ENCODE results near the gene SULT6B1. TPM values are rescaled to one million over a fixed set of nuclear protein-coding genes. Genes with fewer than 3 reads are reported as not detected.
"Not testable (repeated sequence)": the region's sequence is repeated elsewhere in the genome, so short reads cannot be mapped to it uniquely, and the experiment has no call there.

The SULT6B1 gene, protein sequence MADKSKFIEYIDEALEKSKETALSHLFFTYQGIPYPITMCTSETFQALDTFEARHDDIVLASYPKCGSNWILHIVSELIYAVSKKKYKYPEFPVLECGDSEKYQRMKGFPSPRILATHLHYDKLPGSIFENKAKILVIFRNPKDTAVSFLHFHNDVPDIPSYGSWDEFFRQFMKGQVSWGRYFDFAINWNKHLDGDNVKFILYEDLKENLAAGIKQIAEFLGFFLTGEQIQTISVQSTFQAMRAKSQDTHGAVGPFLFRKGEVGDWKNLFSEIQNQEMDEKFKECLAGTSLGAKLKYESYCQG
- polyA plus RNA-seq = not detected
- long read RNA-seq, donor 1 = 0 reads
- long read RNA-seq, donor 2 = 0 reads
- long read RNA-seq, donor 3, partial matches to known transcripts = 5 of 16 reads
- long read RNA-seq, donor 3, other reads (novel, unspliced or antisense) = 11 of 16 reads
- long read RNA-seq, donor 4 = 0 reads
- long read RNA-seq, donor 5 = 0 reads
- long read RNA-seq, donor 6 = 0 reads
- long read RNA-seq, donor 7 = 0 reads
- long read RNA-seq, donor 8 = 0 reads
- long read RNA-seq, donor 9 = 0 reads
- long read RNA-seq, donor 10 = 0 reads

DNA sequence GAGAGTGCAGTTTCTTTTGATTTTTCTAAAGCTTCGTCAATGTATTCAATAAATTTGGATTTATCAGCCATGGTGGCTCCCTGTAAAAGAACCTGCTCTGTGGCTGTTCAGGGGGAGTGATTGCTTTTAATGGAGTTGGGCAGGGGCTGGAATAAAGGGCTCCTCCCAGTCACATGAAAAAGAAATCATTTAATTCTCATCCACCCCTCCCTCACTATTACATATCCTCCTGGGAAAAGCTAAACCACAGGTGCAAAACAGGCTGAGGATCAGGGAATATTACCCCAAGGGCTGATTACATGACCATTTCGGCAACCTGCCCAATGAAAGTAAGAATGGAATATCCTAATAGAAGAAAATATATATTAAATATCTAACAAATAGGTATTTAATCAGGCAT lies at the start of gene SULT6B1:
TSS of gene SULT6B1 (minus strand) at position 101 of the 400 bp plus-strand sequence. CDS start at position 71, 30 bp downstream.
- no peak for DNase-seq
- no peak within 1 kb of the TSS for H3K4me3 ChIP-seq (ENCODE audit: low read depth in 1 of 3, low read length in 3 of 3)
- H3K27me3 ChIP-seq (ENCODE audit: control insufficient read depth in 3 of 3, insufficient read depth in 3 of 3, low read length in 3 of 3) = peaks cover 0 to 3% (median 0%) of the 10 kb centered on the region in 3 donors
- H3K9me3 ChIP-seq (ENCODE audit: control insufficient read depth in 2 of 2, insufficient read depth in 1 of 2, low read depth in 1 of 2, low read length in 1 of 2) = no peaks in the 10 kb centered on the region
- H3K4me1 ChIP-seq (ENCODE audit: control insufficient read depth in 3 of 3, insufficient read depth in 2 of 3, low read depth in 1 of 3, low read length in 2 of 3) = no peaks in the 10 kb centered on the region
- no peaks in the 10 kb centered on the region for H3K36me3 ChIP-seq (ENCODE audit: control insufficient read depth in 3 of 3, insufficient read depth in 2 of 3, low read depth in 1 of 3, low read length in 3 of 3)
- WGBS, 3 donors = 95 to 100% (median 95%) methylated on average over 2 of the region's 2 CpGs
- FAIRE-seq = no peak
- no peak within 1 kb of the TSS for H3K27ac ChIP-seq (ENCODE audit: low read depth in 1 of 3, low read length in 2 of 3)

- peaks cover 0 to 18% (median 0%) of the 10 kb centered on the region in 3 donors for H3K36me3 ChIP-seq (ENCODE audit: control insufficient read depth in 3 of 3, insufficient read depth in 2 of 3, low read depth in 1 of 3, low read length in 3 of 3)
- FAIRE-seq (no peak), DNase-seq (peak; percentile 31 to 52)
- WGBS, 3 donors = 12 to 17% (median 16%) methylated on average over 18 of the region's 18 CpGs
- no peaks in the 10 kb centered on the region for H3K27me3 ChIP-seq (ENCODE audit: control insufficient read depth in 3 of 3, insufficient read depth in 3 of 3, low read length in 3 of 3)
- peak overlapping the region; percentile 68 to 95 (median 91) for H3K27ac ChIP-seq (ENCODE audit: low read depth in 1 of 3, low read length in 2 of 3)
- H3K4me1 ChIP-seq (ENCODE audit: control insufficient read depth in 3 of 3, insufficient read depth in 2 of 3, low read depth in 1 of 3, low read length in 2 of 3) = peaks cover 3 to 12% (median 4%) of the 10 kb centered on the region in 3 donors
- no peaks in the 10 kb centered on the region for H3K9me3 ChIP-seq (ENCODE audit: control insufficient read depth in 2 of 2, insufficient read depth in 1 of 2, low read depth in 1 of 2, low read length in 1 of 2)
- H3K4me3 ChIP-seq (ENCODE audit: low read depth in 1 of 3, low read length in 3 of 3) = peak overlapping the region; percentile 70 to 83 (median 71)
Measured at GRCh38 chr2:37232131-37232933, 43.9 kb upstream of the SULT6B1 start.

DNA sequence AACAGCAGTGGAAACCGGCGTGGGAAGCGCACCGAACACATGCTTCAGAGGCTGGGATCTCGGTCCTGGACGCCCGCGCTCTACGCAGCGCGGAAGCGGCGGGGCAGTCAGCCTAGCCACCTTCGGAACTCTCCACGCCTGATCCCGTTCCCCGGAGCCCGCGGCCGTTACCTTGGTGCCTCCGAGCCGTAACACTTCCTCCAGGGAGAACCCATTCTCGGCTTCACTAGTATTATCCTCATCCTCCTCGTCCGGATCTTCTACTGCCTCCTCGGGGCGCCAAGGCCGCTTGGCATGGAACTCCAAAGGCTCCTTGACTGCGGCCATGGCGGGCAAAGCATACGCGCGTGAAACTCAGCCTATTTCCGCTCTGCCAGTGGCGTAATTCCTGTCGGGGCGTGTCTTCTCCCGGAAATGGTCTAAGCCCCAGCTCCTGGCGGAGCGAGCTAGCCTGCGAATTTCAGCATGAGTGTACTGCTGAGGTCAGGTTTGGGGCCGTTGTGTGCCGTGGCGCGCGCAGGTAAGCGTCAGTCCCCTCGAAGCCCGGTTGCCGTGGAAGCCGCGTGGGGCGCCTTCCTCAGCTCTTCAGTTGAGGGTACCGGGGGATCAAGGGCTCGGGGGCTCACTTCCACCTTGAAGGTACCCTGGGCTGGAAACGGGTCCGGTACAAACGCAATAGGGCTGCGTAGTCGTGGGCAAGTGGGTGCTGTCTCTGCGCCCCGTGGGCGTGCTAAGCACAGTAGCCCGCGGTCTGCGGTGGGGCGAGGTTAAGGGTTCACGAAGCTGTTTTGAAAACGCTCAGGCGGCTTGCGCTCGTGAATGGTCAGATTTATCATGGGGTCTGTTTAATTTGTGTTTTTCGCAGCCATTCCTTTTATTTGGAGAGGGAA lies 43.0 kb upstream of the SULT6B1 start, which contains the start of the genes CEBPZ and NDUFAF7:
TSS of gene CEBPZ (minus strand) at position 356 of the 890 bp plus-strand sequence. CDS start at position 327, 29 bp downstream.
TSS of gene NDUFAF7 (plus strand) at position 418 of the 890 bp plus-strand sequence. CDS start at position 466, 48 bp downstream.
- Histone ChIP-seq H3K27ac (ENCODE audit: low read depth in 1 of 3, low read length in 2 of 3) (peak within 1 kb of the TSS; percentile 68 to 95 (median 91)), H3K36me3 (ENCODE audit: control insufficient read depth in 3 of 3, insufficient read depth in 2 of 3, low read depth in 1 of 3, low read length in 3 of 3) (peaks cover 0 to 14% (median 2%) of the 10 kb centered on the region in 3 donors), H3K4me1 (ENCODE audit: control insufficient read depth in 3 of 3, insufficient read depth in 2 of 3, low read depth in 1 of 3, low read length in 2 of 3) (peaks cover 4 to 12% (median 7%) of the 10 kb centered on the region in 3 donors), H3K27me3 (ENCODE audit: control insufficient read depth in 3 of 3, insufficient read depth in 3 of 3, low read length in 3 of 3) (no peaks in the 10 kb centered on the region), H3K9me3 (ENCODE audit: control insufficient read depth in 2 of 2, insufficient read depth in 1 of 2, low read depth in 1 of 2, low read length in 1 of 2) (no peaks in the 10 kb centered on the region), H3K4me3 (ENCODE audit: low read depth in 1 of 3, low read length in 3 of 3) (peak within 1 kb of the TSS; percentile 70 to 83 (median 71))
- DNase-seq (peak; percentile 96 to 97), FAIRE-seq (no peak)
- WGBS, 3 donors = 0% methylated on average over 66 to 73 of the region's 73 CpGs

GRCh38 chr2:37230581-37230980 lies 42.1 kb upstream of the SULT6B1 start:
- Histone ChIP-seq H3K27me3 (ENCODE audit: control insufficient read depth in 3 of 3, insufficient read depth in 3 of 3, low read length in 3 of 3) (no peaks in the 10 kb centered on the region), H3K4me1 (ENCODE audit: control insufficient read depth in 3 of 3, insufficient read depth in 2 of 3, low read depth in 1 of 3, low read length in 2 of 3) (peaks cover 4 to 12% (median 9%) of the 10 kb centered on the region in 3 donors), H3K4me3 (ENCODE audit: low read depth in 1 of 3, low read length in 3 of 3) (peak overlapping the region; percentile 70 to 83 (median 71)), H3K36me3 (ENCODE audit: control insufficient read depth in 3 of 3, insufficient read depth in 2 of 3, low read depth in 1 of 3, low read length in 3 of 3) (peaks cover 0 to 12% (median 2%) of the 10 kb centered on the region in 3 donors), H3K27ac (ENCODE audit: low read depth in 1 of 3, low read length in 2 of 3) (peak overlapping the region; percentile 68 to 95 (median 91)), H3K9me3 (ENCODE audit: control insufficient read depth in 2 of 2, insufficient read depth in 1 of 2, low read depth in 1 of 2, low read length in 1 of 2) (no peaks in the 10 kb centered on the region)
- WGBS, 3 donors = 0 to 1% (median 1%) methylated on average over 8 of the region's 8 CpGs
- FAIRE-seq (no peak), DNase-seq (no peak)

DNA sequence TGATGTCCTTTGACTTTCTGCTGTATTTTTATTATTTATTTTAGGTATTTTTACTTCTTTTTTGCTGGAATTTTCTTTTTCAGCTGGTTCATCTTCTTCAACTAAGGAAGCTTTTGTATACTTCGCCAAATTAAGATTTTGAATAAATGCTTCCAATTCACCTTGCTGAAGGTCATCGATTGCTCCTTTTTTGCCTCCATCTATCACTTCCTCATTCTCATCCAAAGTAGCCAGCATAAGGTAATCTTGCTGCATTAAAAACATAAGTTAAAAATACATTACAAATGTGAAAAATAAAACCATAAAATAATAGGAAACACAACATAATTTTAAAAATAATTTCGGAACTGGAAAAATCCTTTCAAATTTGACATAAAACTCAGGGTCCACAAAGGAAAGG lies 40.3 kb upstream of the SULT6B1 start:
- Histone ChIP-seq H3K4me1 (ENCODE audit: control insufficient read depth in 3 of 3, insufficient read depth in 2 of 3, low read depth in 1 of 3, low read length in 2 of 3) (peaks cover 4 to 12% (median 9%) of the 10 kb centered on the region in 3 donors), H3K4me3 (ENCODE audit: low read depth in 1 of 3, low read length in 3 of 3) (no peak overlapping the region), H3K9me3 (ENCODE audit: control insufficient read depth in 2 of 2, insufficient read depth in 1 of 2, low read depth in 1 of 2, low read length in 1 of 2) (no peaks in the 10 kb centered on the region), H3K27ac (ENCODE audit: low read depth in 1 of 3, low read length in 2 of 3) (no peak overlapping the region), H3K27me3 (ENCODE audit: control insufficient read depth in 3 of 3, insufficient read depth in 3 of 3, low read length in 3 of 3) (no peaks in the 10 kb centered on the region), H3K36me3 (ENCODE audit: control insufficient read depth in 3 of 3, insufficient read depth in 2 of 3, low read depth in 1 of 3, low read length in 3 of 3) (peaks cover 0 to 8% (median 2%) of the 10 kb centered on the region in 3 donors)
- WGBS, 3 donors = 95 to 100% (median 98%) methylated on average over 3 of the region's 3 CpGs
- FAIRE-seq (no peak), DNase-seq (no peak)

- H3K4me1 ChIP-seq (ENCODE audit: control insufficient read depth in 3 of 3, insufficient read depth in 2 of 3, low read depth in 1 of 3, low read length in 2 of 3) = peaks cover 1 to 9% (median 5%) of the 10 kb centered on the region in 3 donors
- H3K27ac ChIP-seq (ENCODE audit: low read depth in 1 of 3, low read length in 2 of 3) = no peak overlapping the region
- FAIRE-seq = no peak
- WGBS, 3 donors = 95 to 99% (median 98%) methylated on average over 4 of the region's 4 CpGs
- H3K9me3 ChIP-seq (ENCODE audit: control insufficient read depth in 2 of 2, insufficient read depth in 1 of 2, low read depth in 1 of 2, low read length in 1 of 2) = no peaks in the 10 kb centered on the region
- H3K36me3 ChIP-seq (ENCODE audit: control insufficient read depth in 3 of 3, insufficient read depth in 2 of 3, low read depth in 1 of 3, low read length in 3 of 3) = peaks cover 0 to 10% (median 8%) of the 10 kb centered on the region in 3 donors
- DNase-seq = no peak
- H3K27me3 ChIP-seq (ENCODE audit: control insufficient read depth in 3 of 3, insufficient read depth in 3 of 3, low read length in 3 of 3) = no peaks in the 10 kb centered on the region
- no peak overlapping the region for H3K4me3 ChIP-seq (ENCODE audit: low read depth in 1 of 3, low read length in 3 of 3)
Measured at GRCh38 chr2:37226863-37227262, 38.4 kb upstream of the SULT6B1 start.

DNA sequence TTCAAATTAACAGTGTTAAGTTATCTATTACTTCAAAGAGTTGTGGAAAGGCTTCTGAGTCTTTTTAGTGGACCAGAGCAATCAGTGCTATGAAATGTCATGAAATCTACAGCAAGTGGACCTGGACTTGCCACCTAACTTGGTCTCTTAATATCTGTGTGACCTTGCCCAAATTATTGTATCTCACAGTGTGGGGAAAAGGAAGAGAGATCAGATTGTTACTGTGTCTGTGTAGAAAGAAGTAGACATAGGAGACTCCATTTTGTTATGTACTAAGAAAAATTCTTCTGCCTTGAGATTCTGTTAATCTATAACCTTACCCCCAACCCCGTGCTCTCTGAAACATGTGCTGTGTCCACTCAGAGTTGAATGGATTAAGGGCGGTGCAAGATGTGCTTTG lies 36.7 kb upstream of the SULT6B1 start:
- H3K9me3 ChIP-seq (ENCODE audit: control insufficient read depth in 2 of 2, insufficient read depth in 1 of 2, low read depth in 1 of 2, low read length in 1 of 2); H3K27ac ChIP-seq (ENCODE audit: low read depth in 1 of 3, low read length in 2 of 3); H3K27me3 ChIP-seq (ENCODE audit: control insufficient read depth in 3 of 3, insufficient read depth in 3 of 3, low read length in 3 of 3); DNase-seq; FAIRE-seq; H3K4me3 ChIP-seq (ENCODE audit: low read depth in 1 of 3, low read length in 3 of 3); H3K4me1 ChIP-seq (ENCODE audit: control insufficient read depth in 3 of 3, insufficient read depth in 2 of 3, low read depth in 1 of 3, low read length in 2 of 3): not testable (repeated sequence)
- no CpG with 5 or more reads among the region's 2 CpGs for WGBS, 3 donors
- peaks cover 7 to 20% (median 12%) of the 10 kb centered on the region in 3 donors for H3K36me3 ChIP-seq (ENCODE audit: control insufficient read depth in 3 of 3, insufficient read depth in 2 of 3, low read depth in 1 of 3, low read length in 3 of 3)
